K562 (cell line): ENCODE data around the gene ALG6.

Experiments
- CXXC5 ChIP-seq: fragments of 250-450 bp; sonication (Bioruptor Pico); IDR thresholded peaks from 2 replicates; pipeline ENCODE4 v1.8.0; 2022; ENCODE audit warnings: inconsistent platforms, mild to moderate bottlenecking, moderate library complexity
- RCOR1 ChIP-seq, 2 experiments: IDR thresholded peaks; 2 replicates each; pipeline ENCODE4 v1.6.1; 2012; ENCODE audit warnings: low read depth in 2 of 2, low read length in 2 of 2, borderline replicate concordance in 1 of 2, improper control_type of control experiment in 1 of 2
- RUNX1 ChIP-seq: sonication (generic); IDR thresholded peaks from 2 replicates; pipeline ENCODE4 v1.6.1; 2016; ENCODE audit warnings: antibody characterized with exemption, low read depth
- WHSC1 ChIP-seq: IDR thresholded peaks from one replicate; pipeline ENCODE4 v1.6.1; 2012; ENCODE audit warnings: low read length, control low read depth, inconsistent platforms
- ZNF79 ChIP-seq: fragments of 250-450 bp; sonication (Bioruptor Pico); IDR thresholded peaks from 2 replicates; pipeline ENCODE4 v1.4.0; 2020; ENCODE audit warnings: low read depth, mild to moderate bottlenecking, moderate library complexity

DNA sequence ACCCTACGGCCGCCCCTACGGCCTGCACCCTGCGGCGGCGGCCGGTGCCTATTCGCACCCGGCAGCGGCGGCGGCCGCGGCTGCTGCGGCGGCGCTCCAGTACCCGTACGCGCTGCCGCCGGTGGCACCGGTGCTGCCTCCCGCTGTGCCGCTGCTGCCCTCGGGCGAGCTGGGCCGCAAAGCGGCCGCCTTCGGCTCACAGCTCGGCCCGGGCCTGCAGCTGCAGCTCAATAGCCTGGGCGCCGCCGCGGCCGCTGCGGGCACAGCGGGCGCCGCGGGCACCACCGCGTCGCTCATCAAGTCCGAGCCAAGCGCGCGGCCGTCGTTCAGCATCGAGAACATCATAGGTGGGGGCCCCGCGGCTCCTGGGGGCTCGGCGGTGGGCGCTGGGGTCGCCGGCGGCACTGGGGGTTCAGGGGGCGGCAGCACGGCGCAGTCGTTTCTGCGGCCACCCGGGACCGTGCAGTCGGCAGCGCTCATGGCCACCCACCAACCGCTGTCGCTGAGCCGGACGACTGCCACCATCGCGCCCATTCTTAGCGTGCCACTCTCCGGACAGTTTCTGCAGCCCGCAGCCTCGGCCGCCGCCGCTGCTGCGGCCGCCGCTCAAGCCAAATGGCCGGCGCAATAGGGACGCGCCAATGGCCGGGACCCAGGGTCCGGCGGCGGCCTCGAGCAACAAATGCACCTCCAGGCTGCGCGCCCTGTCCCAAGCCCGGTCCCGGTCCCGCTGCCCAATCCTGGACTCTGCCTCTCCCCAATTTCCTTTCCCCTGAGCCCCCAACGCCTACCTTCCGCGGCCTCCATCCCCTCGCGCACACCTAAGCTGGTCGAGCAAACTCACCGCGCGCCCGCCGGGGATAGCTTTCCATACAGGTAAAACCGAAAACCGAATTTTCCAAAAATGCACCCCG lies 43.3 kb upstream of the ALG6 start:
- no peak for TF ChIP-seq RCOR1 (IDR thresholded peaks at IDR 0.05; ENCODE audit: borderline replicate concordance in 1 of 2, low read depth in 2 of 2, low read length in 2 of 2)
- TF ChIP-seq RUNX1 = no peak
- TF ChIP-seq ZNF79 = no peak
- TF ChIP-seq WHSC1 = no peak
- TF ChIP-seq CXXC5 = no peak
